GM19468 (cell line): ENCODE results near the gene OPN5.
"Not testable (repeated sequence)": the region's sequence is repeated elsewhere in the genome, so short reads cannot be mapped to it uniquely, and the experiment has no call there.

Experiments used
- ATAC-seq: cut with Tn5 transposase; IDR thresholded peaks from one replicate; pipeline ENCODE4 v1.9.1; 2021; ENCODE audit warnings: mild to moderate bottlenecking, moderate library complexity, moderate number of reproducible peaks; ENCODE audit not compliant: unreplicated experiment; ENCODE audit errors: extremely low read depth

OPN5 gene, protein sequence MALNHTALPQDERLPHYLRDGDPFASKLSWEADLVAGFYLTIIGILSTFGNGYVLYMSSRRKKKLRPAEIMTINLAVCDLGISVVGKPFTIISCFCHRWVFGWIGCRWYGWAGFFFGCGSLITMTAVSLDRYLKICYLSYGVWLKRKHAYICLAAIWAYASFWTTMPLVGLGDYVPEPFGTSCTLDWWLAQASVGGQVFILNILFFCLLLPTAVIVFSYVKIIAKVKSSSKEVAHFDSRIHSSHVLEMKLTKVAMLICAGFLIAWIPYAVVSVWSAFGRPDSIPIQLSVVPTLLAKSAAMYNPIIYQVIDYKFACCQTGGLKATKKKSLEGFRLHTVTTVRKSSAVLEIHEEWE

DNA sequence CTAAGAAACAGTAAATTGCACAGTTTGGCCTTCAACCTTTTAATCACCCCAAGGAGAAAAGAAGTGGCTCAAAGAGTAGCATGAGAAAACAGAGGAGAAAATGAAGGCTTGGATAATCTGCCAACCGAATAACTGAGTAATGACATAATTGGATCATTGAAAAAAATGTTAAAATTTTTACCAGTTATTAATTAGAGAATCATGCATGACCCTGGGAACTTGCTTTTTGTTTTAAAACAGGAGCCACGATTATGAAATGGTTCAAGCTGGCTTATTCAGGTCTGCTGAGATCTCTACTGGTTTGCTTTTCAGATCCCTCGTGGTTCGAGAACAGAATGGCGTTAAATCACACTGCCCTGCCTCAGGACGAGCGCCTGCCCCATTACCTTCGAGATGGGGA is at the start of gene OPN5:
OPN5 (plus strand) TSS at position 301 of the 400 bp plus-strand sequence; CDS start at position 336, 35 bp downstream.
- no peak for ATAC-seq

DNA sequence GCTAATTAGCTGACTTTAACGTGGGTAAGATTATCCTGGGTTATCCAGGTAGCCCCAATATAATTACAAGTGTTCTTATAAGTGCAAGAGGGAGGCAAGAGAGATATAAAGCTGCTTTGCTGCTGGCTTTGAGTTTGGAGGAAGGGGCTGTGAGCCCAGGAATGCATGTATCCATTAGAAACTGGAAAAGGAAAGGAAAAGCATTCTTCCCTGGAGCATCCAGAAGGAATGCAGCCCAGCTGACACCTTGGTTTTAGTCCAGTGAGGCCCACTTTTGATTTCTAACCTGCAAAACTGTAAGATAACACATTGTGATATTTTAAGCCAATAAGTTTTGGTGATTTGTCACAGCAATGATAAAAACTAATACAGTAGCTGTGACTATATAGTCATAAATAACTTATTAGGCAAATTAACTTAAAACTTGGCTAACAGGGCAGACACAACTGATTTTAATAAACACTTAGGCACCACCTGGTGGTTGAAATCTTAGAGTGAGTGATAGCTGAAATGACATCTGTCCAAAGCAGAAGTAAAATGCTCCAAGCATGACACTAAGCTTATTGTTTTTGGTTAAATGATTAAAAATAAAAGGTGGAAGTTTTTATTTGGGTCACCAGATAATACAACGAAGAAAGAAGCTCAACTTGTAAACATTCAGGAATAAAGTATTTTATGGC is 47.8 kb upstream of the OPN5 start:
- ATAC-seq: peak; percentile 48

DNA sequence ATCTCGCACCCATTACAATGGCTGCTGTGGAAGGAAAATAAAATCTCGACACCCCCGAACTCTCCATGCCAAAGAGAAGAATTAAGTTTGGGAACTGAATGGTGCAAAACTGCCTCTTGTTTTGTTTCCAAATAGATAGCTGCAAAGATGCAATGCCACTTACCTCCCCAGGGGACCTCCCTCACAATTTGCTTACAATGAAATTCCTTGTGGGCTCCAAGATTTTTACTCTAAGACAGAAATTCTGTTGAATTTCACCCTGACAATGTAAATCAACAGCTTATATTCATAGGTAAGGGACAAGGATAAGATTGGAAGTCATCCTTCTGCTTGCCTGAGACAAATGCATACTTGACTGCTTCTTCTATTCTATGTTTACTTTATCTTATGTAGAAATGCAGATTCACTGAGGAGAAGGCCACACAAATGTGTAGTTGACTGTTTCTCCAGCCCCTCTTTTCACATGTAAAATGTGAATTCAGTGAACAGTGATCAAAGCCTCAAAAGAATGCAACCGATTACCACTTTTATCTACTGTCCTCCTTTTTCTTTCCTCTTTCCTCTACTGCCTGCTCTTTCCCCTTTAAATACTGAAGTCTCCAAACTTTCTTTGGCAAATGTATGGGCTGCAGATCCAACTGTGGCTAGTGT is 46.9 kb upstream of the OPN5 start:
- no peak for ATAC-seq

DNA sequence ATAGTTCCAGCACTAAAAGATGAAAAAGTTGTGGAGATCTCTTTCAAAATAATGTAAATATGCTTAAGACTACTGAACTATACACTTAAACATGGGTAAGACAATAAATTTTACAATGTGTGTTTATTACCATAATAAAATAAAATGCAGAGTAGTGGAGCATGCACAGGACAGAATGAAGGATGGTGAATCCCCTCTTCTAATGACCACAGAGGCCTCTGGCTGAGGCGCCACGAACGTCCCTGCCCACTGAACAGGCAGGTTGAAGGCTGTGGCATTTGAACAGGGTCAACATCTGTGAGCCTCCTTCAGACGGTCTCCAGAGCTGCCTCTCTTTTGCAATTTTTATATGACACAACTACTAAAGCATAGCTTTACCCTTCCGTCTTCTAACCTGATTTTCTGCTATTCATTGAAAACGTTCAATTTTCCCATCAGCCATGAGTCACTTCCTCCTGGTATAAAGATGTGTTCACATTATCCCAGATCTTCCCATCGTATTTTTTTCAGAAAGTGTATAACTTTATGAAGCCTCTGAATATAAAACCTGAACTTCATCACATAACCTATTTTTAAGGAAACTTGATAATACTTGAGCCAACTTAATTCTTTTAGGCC is 45.6 kb upstream of the OPN5 start:
- no peak for ATAC-seq

DNA sequence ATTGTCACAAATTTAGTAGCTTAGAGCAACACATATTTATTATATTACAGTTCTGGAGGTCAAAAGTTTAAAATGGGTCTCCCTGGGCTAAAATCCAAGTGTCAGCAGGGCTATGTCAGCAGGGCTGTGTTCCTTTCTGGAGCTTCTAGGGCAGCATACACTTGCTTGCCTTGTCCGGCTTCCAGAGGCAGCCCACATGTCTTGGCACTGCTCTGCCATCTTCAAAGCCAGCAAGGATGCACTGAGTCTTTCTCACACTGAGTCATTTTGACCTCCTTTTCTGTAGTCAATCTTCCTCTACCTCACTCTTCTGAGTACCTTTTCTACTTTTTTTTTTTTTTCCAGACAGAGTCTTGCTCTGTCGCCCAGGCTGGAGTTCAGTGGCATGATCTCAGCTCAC is 44.4 kb upstream of the OPN5 start:
- ATAC-seq: no peak

DNA sequence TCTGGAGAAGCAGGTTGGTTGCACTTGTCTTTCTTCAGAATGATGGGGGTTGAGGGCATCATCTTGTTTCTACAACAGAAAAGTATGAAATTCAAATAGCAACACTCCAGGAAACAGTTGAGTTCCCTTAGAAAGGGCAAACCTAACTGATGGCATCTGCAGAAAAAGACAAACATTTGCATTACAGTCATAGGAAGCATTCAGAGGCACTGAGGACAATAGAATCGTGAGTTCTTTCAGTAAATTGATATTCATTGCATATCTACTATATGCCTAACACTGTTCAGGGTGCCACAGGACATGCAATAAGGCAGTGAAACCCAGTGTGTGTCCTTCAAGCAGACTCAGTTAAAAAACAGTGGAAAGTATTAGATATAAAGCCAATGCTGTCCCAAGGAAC is 41.1 kb upstream of the OPN5 start:
- ATAC-seq: no peak

DNA sequence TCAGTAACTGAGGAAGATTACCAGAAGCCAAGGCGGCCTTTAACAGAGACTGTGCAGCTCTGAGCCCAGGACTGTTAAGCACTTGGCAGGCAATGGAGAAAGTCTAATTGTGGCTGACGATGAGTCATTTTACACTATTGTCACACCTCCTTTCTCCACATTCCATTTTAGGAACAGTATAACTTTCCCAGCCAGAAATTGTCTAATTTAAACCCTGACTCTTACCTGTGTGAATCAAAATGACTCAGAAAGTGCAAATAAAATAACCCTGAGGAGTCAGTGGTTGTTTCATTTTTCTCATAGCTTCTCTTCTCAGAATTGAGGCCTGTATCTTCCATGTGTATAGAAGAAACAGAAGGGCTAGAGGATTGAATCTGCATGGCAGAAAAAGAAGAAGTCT is 40.0 kb upstream of the OPN5 start:
- ATAC-seq: no peak

DNA sequence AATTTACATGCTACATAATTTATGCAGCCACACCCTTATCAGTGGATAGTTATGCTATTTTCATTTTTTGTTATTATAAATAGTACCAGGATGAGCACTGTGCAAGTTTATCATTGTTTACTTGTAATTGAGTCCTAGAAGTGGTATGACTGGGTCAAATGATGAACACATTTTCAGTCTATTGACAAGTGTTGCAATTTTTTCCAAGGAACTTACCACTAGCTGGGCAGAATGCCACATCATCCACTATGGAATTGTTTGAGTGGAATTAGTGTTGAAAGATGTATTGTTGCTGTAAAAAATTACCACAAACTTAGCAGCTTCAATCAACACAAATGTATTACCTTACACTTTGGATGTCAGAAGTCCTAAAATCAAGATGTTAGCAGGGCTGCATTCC is 38.1 kb upstream of the OPN5 start:
- ATAC-seq: no peak

DNA sequence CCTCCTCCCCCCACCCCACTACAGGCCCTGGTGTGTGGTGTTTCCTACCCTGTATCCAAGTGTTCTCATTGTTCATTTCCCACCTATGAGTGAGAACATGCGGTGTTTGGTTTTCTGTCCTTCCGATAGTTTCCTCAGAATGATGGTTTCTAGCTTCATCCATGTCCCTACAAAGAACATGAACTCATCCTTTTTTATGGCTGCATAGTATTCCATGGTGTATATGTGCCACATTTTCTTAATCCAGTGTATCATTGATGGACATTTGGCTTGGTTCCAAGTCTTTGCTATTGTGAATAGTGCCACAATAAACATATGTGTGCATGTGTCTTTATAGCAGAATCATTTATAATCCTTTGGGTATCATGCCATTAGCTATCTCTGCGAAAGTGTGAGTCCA is 36.6 kb upstream of the OPN5 start:
- not testable (repeated sequence) for ATAC-seq

DNA sequence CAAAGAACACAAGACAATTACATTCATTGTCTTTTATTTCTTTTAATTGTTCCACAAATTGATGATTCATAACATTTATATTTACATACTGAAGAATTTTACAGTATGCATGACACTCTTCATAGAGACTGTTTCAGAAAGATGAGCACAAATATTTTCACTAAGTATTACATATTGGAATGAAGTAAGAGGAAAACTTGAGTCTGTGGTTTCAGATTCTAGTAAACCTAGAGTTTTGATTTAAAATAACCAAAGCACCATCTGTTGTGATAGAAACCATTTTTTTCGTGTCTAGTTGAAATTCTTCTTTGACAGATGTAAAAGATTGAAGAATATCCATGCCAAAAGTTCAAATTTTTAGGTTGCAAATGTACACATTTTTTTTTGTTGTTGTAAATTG is 32.1 kb upstream of the OPN5 start:
- no peak for ATAC-seq

DNA sequence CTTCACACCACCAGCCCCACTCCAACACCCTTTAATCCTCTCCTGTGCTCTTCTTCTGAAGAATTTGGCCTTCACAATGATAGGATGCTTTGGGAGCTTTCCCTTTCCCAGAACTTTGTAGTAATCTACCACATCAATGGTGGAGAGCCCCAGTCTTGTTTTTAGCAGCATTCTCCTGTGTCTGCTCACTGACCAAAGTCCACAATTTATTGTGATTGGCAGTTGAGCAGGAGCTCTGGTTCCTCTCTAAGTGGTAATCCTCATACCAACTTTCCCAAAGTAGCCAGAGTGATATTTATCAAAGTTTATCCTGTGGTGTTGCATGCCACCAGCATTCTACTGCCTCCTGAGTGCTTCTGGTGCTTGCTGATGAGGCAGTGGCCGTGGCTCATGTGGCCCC is 29.0 kb upstream of the OPN5 start:
- ATAC-seq: no peak

DNA sequence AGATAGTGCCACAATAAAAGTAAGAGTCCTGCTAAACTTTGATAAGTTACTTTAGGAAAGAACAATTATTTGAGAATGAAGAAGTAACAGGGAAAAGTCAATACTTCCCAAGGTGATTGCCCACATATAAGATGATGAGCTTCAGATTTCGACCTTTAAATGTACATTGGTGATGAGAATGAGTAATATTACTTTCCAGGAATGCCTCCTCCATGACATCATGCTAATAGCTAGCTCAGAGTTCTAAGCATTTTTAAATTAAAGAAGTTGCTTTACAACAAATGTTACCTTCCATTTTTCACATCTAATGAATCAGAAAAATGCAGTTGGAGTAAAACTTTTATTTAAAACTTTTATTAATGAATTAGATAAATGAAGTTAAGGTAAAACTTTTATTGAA is 22.5 kb upstream of the OPN5 start:
- no peak for ATAC-seq

DNA sequence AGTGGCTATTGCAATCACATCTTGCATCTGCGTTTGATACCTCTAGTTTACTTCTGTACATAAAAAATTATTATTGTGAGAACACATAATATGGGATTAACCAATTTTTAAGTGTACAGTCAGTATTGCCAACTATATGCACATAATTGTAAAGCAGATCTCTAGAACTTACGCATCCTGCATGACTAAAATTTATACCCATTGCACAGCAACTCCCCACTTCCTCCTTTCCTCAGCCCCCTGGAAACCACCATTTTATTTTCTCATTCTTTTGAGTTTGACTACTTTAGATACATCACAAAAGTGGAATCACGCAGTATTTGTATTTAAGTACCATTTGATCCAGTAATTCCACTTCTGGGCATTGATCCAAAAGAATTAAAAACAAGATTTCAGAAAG is 19.3 kb upstream of the OPN5 start:
- ATAC-seq: no peak

DNA sequence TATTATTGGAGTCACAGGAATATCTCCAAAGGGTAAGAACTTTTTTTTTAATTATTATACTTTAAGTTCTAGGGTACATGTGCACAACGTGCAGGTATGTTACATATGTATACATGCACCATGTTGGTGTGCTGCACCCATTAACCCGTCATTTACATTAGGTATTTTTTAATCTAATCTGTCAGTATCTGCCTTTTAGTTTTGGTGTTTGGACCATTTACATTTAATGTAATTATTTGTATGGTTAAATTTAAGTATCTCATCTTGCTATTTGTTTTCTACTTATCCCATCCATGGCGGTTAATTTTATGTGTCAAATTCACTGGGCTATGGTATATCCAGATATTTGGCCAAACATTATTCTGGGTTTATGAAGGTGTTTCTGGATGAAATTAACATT is 15.4 kb upstream of the OPN5 start:
- no peak for ATAC-seq

DNA sequence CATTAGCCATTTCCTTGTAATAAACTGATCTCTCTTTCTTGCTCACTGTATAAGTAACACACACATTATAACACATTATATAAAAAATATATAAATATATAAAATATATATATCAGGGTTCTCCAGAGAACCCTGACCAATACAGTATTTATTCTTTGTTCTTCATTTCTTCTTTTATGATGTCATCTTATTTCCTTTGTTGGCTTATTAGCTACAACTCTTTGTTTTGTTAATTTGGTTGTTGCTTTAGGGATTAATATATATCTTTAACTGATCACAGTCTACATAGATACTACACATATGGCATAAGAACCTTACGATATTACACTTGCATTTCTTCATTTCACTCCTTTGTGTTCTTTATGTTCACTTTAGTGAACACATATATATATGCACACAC is 14.7 kb upstream of the OPN5 start:
- no peak for ATAC-seq

DNA sequence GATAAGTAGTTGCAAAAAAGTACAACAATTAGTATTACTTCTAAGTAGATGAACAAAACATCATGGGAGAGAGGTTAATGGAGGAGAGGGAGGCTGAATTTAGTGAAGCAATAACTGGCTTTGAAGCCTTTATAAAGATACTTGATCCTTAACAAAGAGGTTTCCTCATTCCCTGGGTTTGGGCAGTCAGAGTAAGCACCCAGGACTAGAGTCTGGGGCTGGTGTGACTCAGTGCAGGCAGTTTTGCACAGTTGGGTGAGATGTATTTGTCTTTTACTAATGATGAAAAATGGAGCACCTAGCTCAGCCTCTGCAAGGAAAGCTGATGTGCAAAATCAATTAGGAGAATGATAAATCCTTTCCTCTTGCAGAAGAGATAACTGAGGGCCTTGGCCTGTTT is 11.8 kb upstream of the OPN5 start:
- no peak for ATAC-seq

DNA sequence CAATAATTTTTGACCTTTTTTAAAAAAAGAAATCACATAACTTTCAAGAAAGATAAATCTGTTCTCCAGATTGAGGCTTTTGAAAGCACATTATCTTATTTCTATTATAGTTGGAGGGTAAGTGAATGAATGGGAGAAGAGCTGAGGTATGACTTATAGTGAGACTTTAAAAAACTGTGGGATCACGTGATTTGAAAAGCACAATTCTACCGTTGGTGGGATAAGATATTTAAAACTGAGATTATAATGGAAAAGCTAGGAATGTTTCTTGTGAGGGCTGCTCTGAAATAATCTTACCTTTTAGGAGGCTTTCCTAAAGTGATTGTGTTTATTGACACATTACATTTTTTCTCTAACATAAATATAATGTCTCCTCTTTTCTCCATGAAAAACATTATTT is 9.5 kb upstream of the OPN5 start:
- no peak for ATAC-seq

DNA sequence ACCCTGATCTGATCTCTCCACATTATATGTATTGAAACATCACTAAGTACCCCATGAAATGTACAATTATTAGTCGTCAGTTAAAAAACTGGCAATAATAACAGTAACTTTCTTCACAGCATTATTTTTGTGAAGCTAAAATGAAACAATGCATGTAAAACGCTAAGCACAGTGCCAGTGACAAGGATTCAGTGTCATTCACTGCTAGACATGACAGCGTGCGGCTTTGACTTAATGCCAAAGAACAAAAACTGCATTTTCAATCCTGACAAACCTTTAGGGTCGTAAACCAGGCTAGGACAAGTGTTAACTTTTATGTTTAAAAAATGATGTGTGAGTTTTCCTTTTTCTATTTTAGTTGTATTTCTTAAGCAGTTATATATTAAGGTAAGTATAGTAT is 8.8 kb upstream of the OPN5 start:
- ATAC-seq: no peak

DNA sequence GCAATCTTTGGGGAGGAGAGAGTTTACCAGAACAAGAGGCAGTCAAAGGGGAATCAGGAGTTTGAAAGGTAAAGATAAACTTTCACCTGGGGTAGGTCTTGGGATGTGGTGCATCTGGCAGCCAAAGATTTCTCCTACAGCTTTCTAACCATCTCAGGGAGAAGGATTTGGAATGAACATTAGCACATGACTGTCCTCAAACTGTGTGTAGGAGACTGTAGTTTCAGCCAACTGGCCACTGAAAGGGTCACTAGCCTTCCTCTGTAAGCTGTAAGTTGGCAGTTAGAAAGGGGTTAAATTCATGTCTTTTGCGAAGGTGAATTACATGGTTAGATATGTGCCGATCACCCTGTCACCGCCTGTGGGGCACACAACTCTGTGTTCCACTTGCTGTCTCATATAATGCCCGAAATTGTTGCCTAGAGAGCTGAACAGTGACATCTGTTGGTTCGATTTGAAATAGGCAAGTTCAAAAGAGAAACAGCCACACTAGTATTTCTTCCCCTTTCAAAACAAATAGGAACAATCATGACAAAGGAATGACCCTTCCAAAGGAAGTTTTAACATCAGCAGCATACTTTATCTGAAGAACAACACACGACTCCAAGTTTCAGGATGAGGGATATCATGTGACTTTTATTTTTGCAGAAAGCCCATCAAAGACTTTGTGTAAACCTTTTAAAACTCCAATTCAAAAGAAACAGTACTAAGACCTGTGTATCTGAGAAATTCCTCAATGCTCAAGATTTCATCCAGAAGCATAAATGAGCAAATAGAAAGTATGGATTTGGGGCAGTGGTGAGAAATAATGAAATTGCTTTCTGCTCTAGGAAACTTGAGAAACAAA is 1.1 kb upstream of the OPN5 start:
- peak; percentile 47 for ATAC-seq

DNA sequence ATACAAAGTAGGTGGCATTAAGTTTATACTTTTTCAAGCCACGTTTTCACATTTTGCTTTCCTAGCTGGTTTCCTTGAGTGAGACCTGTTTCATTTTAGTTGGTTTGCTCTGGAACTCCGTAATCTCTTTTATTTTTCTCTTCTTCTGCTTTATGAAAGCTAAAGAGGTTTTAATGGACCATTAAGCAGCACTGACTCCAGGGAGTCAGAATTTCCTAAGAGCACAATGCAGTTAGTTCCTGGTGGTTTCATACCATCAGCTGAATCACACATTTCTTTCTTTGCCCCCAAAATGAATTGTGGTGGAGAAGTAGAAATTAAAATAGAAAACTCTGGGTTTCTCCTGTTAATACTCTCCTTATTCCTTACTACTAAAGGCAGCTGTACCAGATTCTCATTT is 3.4 kb downstream of the OPN5 start:
- no peak for ATAC-seq
